Fibroblast of mammary gland (primary cell): Measurements from ENCODE around the gene TTBK2.
"Not testable (repeated sequence)": the region's sequence is repeated elsewhere in the genome, so short reads cannot be mapped to it uniquely, and the experiment has no call there.

ENCODE experiments used
- DNase-seq: peaks from one replicate; pipeline ENCODE4 v3.0.0-alpha.2; 2010; ENCODE audit warnings: low read depth
- H3K4me3 ChIP-seq: 2 replicates; pipeline ENCODE4 v1.5.1; 2011; ENCODE audit warnings: low read depth, mild to moderate bottlenecking, low read length, moderate library complexity; ENCODE audit not compliant: control insufficient read depth
- CTCF ChIP-seq: conservative IDR thresholded peaks from 2 replicates; pipeline ENCODE4 v1.5.1; 2011; ENCODE audit warnings: low read depth, low read length, inconsistent platforms; ENCODE audit not compliant: control insufficient read depth, insufficient read depth

The TTBK2 gene

DNA sequence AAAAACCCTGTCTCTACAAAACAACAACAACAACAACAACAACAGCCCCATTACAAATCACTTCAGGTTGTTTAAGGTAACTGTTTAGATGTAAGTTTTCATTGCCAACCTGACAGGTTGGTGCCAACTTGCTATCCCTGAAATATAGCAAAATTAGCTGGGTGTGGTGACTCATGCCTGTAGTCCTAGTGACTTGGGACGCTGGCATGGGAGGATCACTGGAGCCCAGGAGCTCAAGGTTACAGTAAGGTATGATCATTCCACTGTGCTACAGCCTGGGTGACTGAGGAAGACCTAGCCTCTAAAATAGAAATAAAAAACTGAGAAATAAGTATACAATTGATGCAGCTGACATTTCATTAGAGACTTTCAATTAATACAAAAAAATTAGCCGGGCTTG, 147.7 kb downstream of the TTBK2 start:
- no peak for DNase-seq
- no peak for TF ChIP-seq CTCF
- H3K4me3 ChIP-seq, result no peak overlapping the region

- TF ChIP-seq CTCF, result no peak
- no peak overlapping the region for H3K4me3 ChIP-seq
- DNase-seq, result peak; percentile 4
Measured at GRCh38 chr15:42772144-42772543, 148.4 kb downstream of the TTBK2 start.

DNA sequence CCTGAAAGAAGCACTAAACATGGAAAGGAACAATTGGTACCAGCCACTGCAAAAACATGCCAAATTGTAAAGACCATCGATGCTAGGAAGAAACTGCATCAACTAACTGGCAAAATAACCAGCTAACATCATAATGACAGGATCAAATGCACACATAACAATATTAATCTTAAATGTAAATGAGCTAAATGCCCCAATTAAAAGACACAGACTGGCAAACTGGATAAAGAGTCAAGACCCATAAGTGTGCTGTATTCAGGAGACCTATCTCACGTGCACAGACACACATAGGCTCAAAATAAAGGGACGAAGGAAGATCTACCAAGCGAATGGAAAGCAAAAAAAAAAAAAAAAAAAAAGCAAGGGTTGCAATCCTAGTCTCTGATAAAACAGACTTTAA, 154.5 kb downstream of the TTBK2 start:
- not testable (repeated sequence) for H3K4me3 ChIP-seq, DNase-seq

DNA sequence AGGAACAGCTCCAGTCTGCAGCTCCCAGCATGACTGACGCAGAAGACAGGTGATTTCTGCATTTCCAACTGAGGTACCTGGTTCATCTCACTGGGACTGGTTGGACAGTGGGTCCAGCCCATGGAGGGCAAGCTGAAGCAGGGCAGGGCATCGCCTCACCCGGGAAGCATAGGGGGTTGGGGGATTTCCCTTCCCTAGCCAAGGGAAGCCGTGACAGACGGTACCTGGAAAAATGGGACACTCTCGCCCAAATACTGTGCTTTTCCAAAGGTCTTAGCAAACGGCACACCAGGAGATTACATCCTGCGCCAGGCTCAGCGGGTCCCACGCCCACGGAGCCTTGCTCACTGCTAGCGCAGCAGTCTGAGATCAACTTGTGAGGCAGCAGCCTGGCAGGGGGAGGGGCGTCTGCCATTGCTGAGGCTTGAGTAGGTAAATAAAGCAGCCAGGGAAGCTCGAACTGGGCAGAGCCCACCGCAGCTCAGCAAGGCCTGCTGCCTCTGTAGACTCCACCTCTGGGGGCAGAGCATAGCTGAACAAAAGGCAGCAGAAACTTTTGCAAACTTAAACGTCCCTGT, 156.3 kb downstream of the TTBK2 start:
- not testable (repeated sequence) for H3K4me3 ChIP-seq, DNase-seq

DNA sequence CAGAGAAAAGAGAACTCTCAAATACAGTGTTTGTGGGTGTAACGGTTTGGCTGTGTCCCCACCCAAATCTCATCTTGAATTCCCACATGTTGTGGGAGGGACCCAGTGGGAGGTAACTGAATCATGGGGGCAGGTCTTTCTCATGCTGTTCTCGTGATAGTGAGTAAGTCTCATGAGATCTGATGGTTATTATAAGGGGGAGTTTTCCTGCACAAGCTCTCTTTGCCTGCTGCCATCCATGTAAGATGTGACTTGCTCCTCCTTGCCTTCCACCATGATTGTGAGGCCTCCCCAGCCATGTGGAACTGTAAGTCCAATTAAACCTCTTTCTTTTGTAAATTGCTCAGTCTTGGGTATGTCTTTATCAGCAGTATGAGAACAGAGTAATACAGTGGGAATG, 158.8 kb downstream of the TTBK2 start:
- DNase-seq, H3K4me3 ChIP-seq: not testable (repeated sequence)

DNA sequence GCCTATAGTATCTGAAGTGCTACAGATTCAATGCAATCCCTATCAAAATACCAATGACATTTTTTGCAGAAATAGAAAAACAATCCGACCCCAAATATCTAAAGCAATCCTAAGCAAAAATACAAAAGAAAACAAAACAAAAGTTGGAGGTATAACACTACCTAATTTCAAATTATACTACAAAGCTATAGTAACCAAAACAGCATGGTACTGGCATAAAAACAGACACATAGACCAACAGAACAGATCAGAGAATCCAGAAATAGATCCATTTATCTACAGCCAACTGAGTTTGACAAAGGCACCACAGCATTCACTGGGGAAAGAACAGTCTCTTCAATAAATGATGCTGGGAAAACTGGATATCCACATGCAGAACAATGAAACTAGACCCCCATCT, 159.8 kb downstream of the TTBK2 start:
- TF ChIP-seq CTCF, result no peak
- no peak for DNase-seq
- no peak overlapping the region for H3K4me3 ChIP-seq

GRCh38 chr15:42759093-42759492, 161.5 kb downstream of the TTBK2 start:
- H3K4me3 ChIP-seq, result no peak overlapping the region
- no peak for TF ChIP-seq CTCF
- DNase-seq, result no peak

- DNase-seq, result no peak
- TF ChIP-seq CTCF, result no peak
- H3K4me3 ChIP-seq, result no peak overlapping the region
Measured at GRCh38 chr15:42750306-42750705, 170.3 kb downstream of the TTBK2 start.
